A673 (cell line): ENCODE measurements around the gene DHRS12. TPM values are rescaled to one million over a fixed set of nuclear protein-coding genes. Genes with fewer than 3 reads are reported as not detected.

Experiments
- BruUV-seq: library from RNA; stranded (reverse); fragments of 400-500 nt; replicated peaks from 2 replicates; lab custom pipeline; 2021; lab: Mats Ljungman, UMichigan
- CTCF ChIA-PET: fragments of 300-600 bp; sonication (Branson Sonifier 250); formaldehyde crosslinking; loops from one replicate; lab custom pipeline; 2022; ENCODE audit warnings: antibody characterized with exemption; lab: Charles Lee
- POLR2A ChIA-PET: fragments of 300-600 bp; sonication (Branson Sonifier 250); formaldehyde crosslinking; loops from one replicate; lab custom pipeline; 2022; ENCODE audit warnings: antibody characterized with exemption; ENCODE audit not compliant: low non-redundant PET; lab: Charles Lee
- DNase-seq: peaks from one replicate; pipeline ENCODE4 v3.0.0-alpha.2; 2015; ENCODE audit warnings: low spot score
- H3K27ac ChIP-seq: fragments of 200-600 bp; sonication (generic); 2 replicates; pipeline ENCODE4 v1.5.1; 2016; ENCODE audit warnings: mixed run types, low read depth, mild to moderate bottlenecking, mixed read lengths, antibody characterized with exemption, low read length; ENCODE audit not compliant: poor library complexity, severe bottlenecking
- H3K27me3 ChIP-seq: fragments of 200-600 bp; sonication (generic); replicated peaks from 2 replicates; pipeline ENCODE4 v1.6.1; 2017; ENCODE audit warnings: mixed run types, low read depth, mild to moderate bottlenecking, mixed read lengths, antibody characterized with exemption, low read length; ENCODE audit not compliant: insufficient read depth, poor library complexity
- H3K36me3 ChIP-seq: fragments of 200-600 bp; sonication (generic); 2 replicates; pipeline ENCODE4 v1.6.1; 2016; ENCODE audit warnings: mixed run types, mild to moderate bottlenecking, mixed read lengths, antibody characterized with exemption, low read length; ENCODE audit not compliant: insufficient read depth, poor library complexity, severe bottlenecking
- H3K4me1 ChIP-seq: fragments of 200-600 bp; sonication (generic); 2 replicates; pipeline ENCODE4 v1.6.1; 2017; ENCODE audit warnings: mixed run types, mild to moderate bottlenecking, mixed read lengths, antibody characterized with exemption, low read length; ENCODE audit not compliant: insufficient read depth, poor library complexity, severe bottlenecking
- H3K4me3 ChIP-seq: fragments of 200-600 bp; sonication (generic); 2 replicates; pipeline ENCODE4 v1.5.1; 2016; ENCODE audit warnings: low read depth, mixed run types, mild to moderate bottlenecking, mixed read lengths, low read length; ENCODE audit not compliant: poor library complexity, severe bottlenecking
- H3K9me3 ChIP-seq: fragments of 200-600 bp; sonication (generic); 2 replicates; pipeline ENCODE4 v1.6.1; 2016; ENCODE audit warnings: mixed run types, low read depth, mild to moderate bottlenecking, mixed read lengths, antibody characterized with exemption, low read length; ENCODE audit not compliant: poor library complexity, severe bottlenecking
- EZH2 ChIP-seq: fragments of 200-600 bp; sonication (generic); IDR thresholded peaks from 2 replicates; pipeline ENCODE4 v1.6.1; 2017; ENCODE audit warnings: borderline replicate concordance, low read depth, mild to moderate bottlenecking, mixed read lengths, antibody characterized with exemption, low read length; ENCODE audit not compliant: poor library complexity, severe bottlenecking
- intact Hi-C: fragments of 100-400 bp; cut with micrococcal nuclease; formaldehyde crosslinking; loops from one replicate; pipeline ENCODE4 v1.10.0; 2022; ENCODE audit not compliant: unreplicated experiment
- total RNA-seq: library from RNA; stranded (reverse); gene quantifications from 2 replicates; pipeline ENCODE4 v1.2.3, GENCODE V29; 2021
- TF ChIP-seq, protein P1 (sequence below): fragments of 300-800, 200-600 bp; sonication (generic); conservative IDR thresholded peaks from 2 replicates; pipeline ENCODE4 v1.5.1; 2017; ENCODE audit warnings: low read depth, mild to moderate bottlenecking, antibody characterized with exemption, low read length, moderate library complexity, mixed read lengths

Gene DHRS12
- total RNA-seq, 1 experiment from 2014 or later = 2.8 TPM

DNA sequence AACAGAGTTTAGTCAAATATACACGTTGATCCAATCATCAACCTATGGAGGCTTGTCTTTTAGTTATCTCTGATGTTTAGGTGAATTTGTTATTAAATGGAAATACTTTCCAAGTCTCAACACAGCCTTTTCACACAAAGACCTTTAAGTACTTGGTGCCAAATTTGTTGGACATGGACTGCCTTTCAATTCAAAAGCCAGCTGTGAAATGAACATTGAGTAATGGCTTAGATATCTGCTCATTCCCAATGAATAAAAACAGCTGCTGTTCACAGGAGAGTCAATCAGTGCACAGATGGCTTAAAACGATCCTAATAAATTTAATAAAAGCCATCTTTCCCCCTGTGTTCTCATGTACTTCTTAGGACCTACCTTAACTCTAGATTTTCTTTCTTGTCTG is 19.9 kb upstream of the DHRS12 start:
- H3K27me3 ChIP-seq = no peaks in the 10 kb centered on the region
- BruUV-seq = no TSS peak
- TF ChIP-seq EZH2 = no peak
- TF ChIP-seq, protein P1, sequence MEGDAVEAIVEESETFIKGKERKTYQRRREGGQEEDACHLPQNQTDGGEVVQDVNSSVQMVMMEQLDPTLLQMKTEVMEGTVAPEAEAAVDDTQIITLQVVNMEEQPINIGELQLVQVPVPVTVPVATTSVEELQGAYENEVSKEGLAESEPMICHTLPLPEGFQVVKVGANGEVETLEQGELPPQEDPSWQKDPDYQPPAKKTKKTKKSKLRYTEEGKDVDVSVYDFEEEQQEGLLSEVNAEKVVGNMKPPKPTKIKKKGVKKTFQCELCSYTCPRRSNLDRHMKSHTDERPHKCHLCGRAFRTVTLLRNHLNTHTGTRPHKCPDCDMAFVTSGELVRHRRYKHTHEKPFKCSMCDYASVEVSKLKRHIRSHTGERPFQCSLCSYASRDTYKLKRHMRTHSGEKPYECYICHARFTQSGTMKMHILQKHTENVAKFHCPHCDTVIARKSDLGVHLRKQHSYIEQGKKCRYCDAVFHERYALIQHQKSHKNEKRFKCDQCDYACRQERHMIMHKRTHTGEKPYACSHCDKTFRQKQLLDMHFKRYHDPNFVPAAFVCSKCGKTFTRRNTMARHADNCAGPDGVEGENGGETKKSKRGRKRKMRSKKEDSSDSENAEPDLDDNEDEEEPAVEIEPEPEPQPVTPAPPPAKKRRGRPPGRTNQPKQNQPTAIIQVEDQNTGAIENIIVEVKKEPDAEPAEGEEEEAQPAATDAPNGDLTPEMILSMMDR = no peak
- no peak overlapping the region for H3K4me3 ChIP-seq
- ChIA-PET CTCF (no interaction called here), POLR2A (no interaction called here)
- no peaks in the 10 kb centered on the region for H3K9me3 ChIP-seq
- H3K4me1 ChIP-seq = peaks cover 5% of the 10 kb centered on the region
- no peaks in the 10 kb centered on the region for H3K36me3 ChIP-seq
- no peak for DNase-seq
- no peak overlapping the region for H3K27ac ChIP-seq
- intact Hi-C loops = no loop called here

GRCh38 chr13:51823359-51823758 is 19.4 kb upstream of the DHRS12 start:
- TF ChIP-seq, protein P1 = no peak
- TF ChIP-seq EZH2 = no peak
- H3K27ac ChIP-seq = no peak overlapping the region
- BruUV-seq = no TSS peak
- no peaks in the 10 kb centered on the region for H3K27me3 ChIP-seq
- CTCF ChIA-PET = no interaction called here
- H3K9me3 ChIP-seq = no peaks in the 10 kb centered on the region
- H3K4me3 ChIP-seq = no peak overlapping the region
- POLR2A ChIA-PET = no interaction called here
- H3K36me3 ChIP-seq = no peaks in the 10 kb centered on the region
- intact Hi-C loops = no loop called here
- DNase-seq = no peak
- H3K4me1 ChIP-seq = peaks cover 5% of the 10 kb centered on the region

DNA sequence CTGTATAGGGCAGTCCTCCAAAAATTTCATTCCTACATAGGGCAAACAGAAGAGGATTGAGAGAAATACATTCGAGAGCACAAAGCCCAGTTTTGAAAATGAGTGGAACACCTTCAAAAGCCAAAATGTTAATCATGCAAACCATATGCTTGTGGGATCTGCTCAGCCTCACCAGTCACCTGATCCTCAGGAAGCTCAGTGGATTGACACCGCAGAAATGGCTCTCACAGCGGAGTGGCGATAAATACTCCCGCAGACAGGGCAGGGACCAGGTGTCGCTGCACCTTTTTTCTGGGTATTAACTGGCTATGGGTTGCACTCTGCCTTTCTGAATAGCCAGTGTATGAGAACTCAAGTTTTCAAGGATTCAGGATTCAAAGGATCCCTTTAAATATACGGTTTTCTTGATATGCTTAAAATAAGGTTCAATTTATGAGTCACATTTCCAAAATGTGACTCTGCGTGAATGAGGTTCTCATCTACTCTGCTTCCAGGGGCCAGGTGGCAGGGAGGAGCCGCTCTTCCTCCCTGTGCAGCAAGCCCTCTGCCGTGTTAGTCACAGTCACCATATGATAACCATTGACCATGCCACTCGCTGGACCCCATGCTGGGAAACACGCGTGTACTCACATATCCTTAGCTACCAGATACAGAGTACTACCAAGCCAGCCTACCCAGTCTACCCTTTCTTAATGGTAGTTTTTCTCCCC is 18.3 kb upstream of the DHRS12 start:
- POLR2A ChIA-PET = no interaction called here
- no peak overlapping the region for H3K4me3 ChIP-seq
- H3K27ac ChIP-seq = no peak overlapping the region
- BruUV-seq = no TSS peak
- DNase-seq = no peak
- intact Hi-C loops = no loop called here
- TF ChIP-seq, protein P1 = no peak
- TF ChIP-seq EZH2 = no peak
- H3K36me3 ChIP-seq = no peaks in the 10 kb centered on the region
- CTCF ChIA-PET = no interaction called here
- H3K27me3 ChIP-seq = no peaks in the 10 kb centered on the region
- no peaks in the 10 kb centered on the region for H3K9me3 ChIP-seq
- peaks cover 5% of the 10 kb centered on the region for H3K4me1 ChIP-seq
